Liver (tissue), 9 donors: Measurements from ENCODE around the gene AGPAT1. TPM values are rescaled to one million over a fixed set of nuclear protein-coding genes. Genes with fewer than 3 reads are reported as not detected.

Experiments used
- DNase-seq: peaks from one replicate; pipeline ENCODE4 v3.0.0-alpha.2; 2017; ENCODE audit warnings: low spot score
- H3K27ac ChIP-seq, 2 donors: one replicate each; pipeline ENCODE4 v1.7.0; 2013; ENCODE audit warnings: inconsistent platforms in 2 of 2, low read length in 2 of 2, control low read depth in 1 of 2, low read depth in 1 of 2, mild to moderate bottlenecking in 1 of 2
- H3K27me3 ChIP-seq, 4 donors: one replicate each; pipeline versions ENCODE4 v1.6.1 to v1.7.0; 2013; ENCODE audit warnings: low read length in 3 of 4, inconsistent platforms in 1 of 4, mild to moderate bottlenecking in 1 of 4, moderate library complexity in 1 of 4; ENCODE audit not compliant: control insufficient read depth in 4 of 4, insufficient read depth in 4 of 4
- H3K36me3 ChIP-seq, 4 donors: one replicate each; pipeline versions ENCODE4 v1.6.1 to v1.7.0; 2013; ENCODE audit warnings: low read length in 3 of 4, mild to moderate bottlenecking in 3 of 4, low read depth in 1 of 4, moderate library complexity in 1 of 4; ENCODE audit not compliant: control insufficient read depth in 4 of 4, insufficient read depth in 3 of 4
- H3K4me1 ChIP-seq, 4 donors: one replicate each; pipeline versions ENCODE4 v1.6.1 to v1.7.0; 2013; ENCODE audit warnings: low read length in 3 of 4, mild to moderate bottlenecking in 3 of 4, moderate library complexity in 1 of 4; ENCODE audit not compliant: control insufficient read depth in 4 of 4, insufficient read depth in 4 of 4
- H3K4me3 ChIP-seq, 3 donors: one replicate each; pipeline versions ENCODE4 v1.6.1 to v1.7.0; 2013; ENCODE audit warnings: low read length in 3 of 3, control low read depth in 1 of 3, low read depth in 1 of 3, mild to moderate bottlenecking in 1 of 3
- H3K9ac ChIP-seq, 2 donors: one replicate each; pipeline ENCODE4 v1.7.0; 2013; ENCODE audit warnings: low read length in 2 of 2, mild to moderate bottlenecking in 2 of 2, moderate library complexity in 2 of 2, control low read depth in 1 of 2, low read depth in 1 of 2
- H3K9me3 ChIP-seq, 4 donors: one replicate each; pipeline versions ENCODE4 v1.6.1 to v1.7.0; 2013; ENCODE audit warnings: low read length in 3 of 4; ENCODE audit not compliant: control insufficient read depth in 4 of 4
- ATF3 ChIP-seq: IDR thresholded peaks from 2 replicates; pipeline ENCODE4 v1.6.1; 2016; ENCODE audit warnings: antibody characterized with exemption
- CTCF ChIP-seq: fragments of 150-350 bp; IDR thresholded peaks from 2 replicates; pipeline ENCODE4 v1.5.1; 2017; ENCODE audit warnings: improper control_type of control experiment, low read depth, low read length; ENCODE audit not compliant: missing input control
- EGR1 ChIP-seq, 2 donors: IDR thresholded peaks; 2 replicates each; pipeline ENCODE4 v1.6.1; 2016 to 2018; ENCODE audit warnings: antibody characterized with exemption in 2 of 2, low read depth in 2 of 2
- FOXA1 ChIP-seq: IDR thresholded peaks from 2 replicates; pipeline ENCODE4 v1.6.1; 2016; ENCODE audit warnings: antibody characterized with exemption
- FOXA2 ChIP-seq: IDR thresholded peaks from 2 replicates; pipeline ENCODE4 v1.6.1; 2016; ENCODE audit warnings: antibody characterized with exemption
- GABPA ChIP-seq, 2 donors: IDR thresholded peaks in 1 of 2; conservative IDR thresholded peaks in 1 of 2; 2 replicates each; pipeline ENCODE4 v1.6.1; 2016; ENCODE audit warnings: antibody characterized with exemption in 2 of 2, mild to moderate bottlenecking in 1 of 2, moderate library complexity in 1 of 2
- HNF4A ChIP-seq, 2 donors: conservative IDR thresholded peaks; 2 replicates each; pipeline ENCODE4 v1.6.1; 2016; ENCODE audit warnings: antibody characterized with exemption in 2 of 2, mild to moderate bottlenecking in 2 of 2
- HNF4G ChIP-seq: IDR thresholded peaks from 2 replicates; pipeline ENCODE4 v1.6.1; 2016; ENCODE audit warnings: antibody characterized with exemption
- JUND ChIP-seq, 2 donors: IDR thresholded peaks; 2 replicates each; pipeline ENCODE4 v1.6.1; 2016; ENCODE audit warnings: antibody characterized with exemption in 2 of 2
- NR2F2 ChIP-seq: IDR thresholded peaks from 2 replicates; pipeline ENCODE4 v1.6.1; 2016; ENCODE audit warnings: antibody characterized with exemption
- RAD21 ChIP-seq, 2 donors: IDR thresholded peaks; 2 replicates each; pipeline ENCODE4 v1.6.1; 2016; ENCODE audit warnings: antibody characterized with exemption in 2 of 2, mild to moderate bottlenecking in 2 of 2
- REST ChIP-seq: IDR thresholded peaks from 2 replicates; pipeline ENCODE4 v1.6.1; 2016; ENCODE audit warnings: antibody characterized with exemption, mild to moderate bottlenecking
- RXRA ChIP-seq, 2 donors: IDR thresholded peaks; 2 replicates each; pipeline ENCODE4 v1.6.1; 2017 to 2018; ENCODE audit warnings: antibody characterized with exemption in 2 of 2, mild to moderate bottlenecking in 1 of 2
- SP1 ChIP-seq: IDR thresholded peaks from 2 replicates; pipeline ENCODE4 v1.6.1; 2018; ENCODE audit warnings: antibody characterized with exemption, mild to moderate bottlenecking
- TAF1 ChIP-seq: conservative IDR thresholded peaks from 2 replicates; pipeline ENCODE4 v1.6.1; 2016; ENCODE audit warnings: antibody characterized with exemption, mild to moderate bottlenecking
- YY1 ChIP-seq: IDR thresholded peaks from 2 replicates; pipeline ENCODE4 v1.6.1; 2016; ENCODE audit warnings: antibody characterized with exemption, mild to moderate bottlenecking
- ZBTB33 ChIP-seq: IDR thresholded peaks from 2 replicates; pipeline ENCODE4 v1.6.1; 2016; ENCODE audit warnings: antibody characterized with exemption
- WGBS: extraction: QIAGEN DNeasy Blood & Tissue Kit; methylation state at CpG from one replicate; pipeline ENCODE4 v1.1.7; 2013; 5-methylcytosine and 5-hydroxymethylcytosine counted together
- polyA plus RNA-seq, 2 donors: library from polyadenylated mRNA; stranded (reverse) in 1 of 2; unstranded in 1 of 2; fragments of 200-250 nt in 1 of 2; fragments of >200 nt in 1 of 2; fragmentation: Nextera tagmentation in 1 of 2; extraction: Ambion mirVana in 1 of 2; gene quantifications; one replicate each; pipeline versions ENCODE4 v1.2.1 to v1.2.3, GENCODE V29; 2013 to 2015
- total RNA-seq, 2 donors: library from RNA; depleted of rRNA; stranded (reverse); fragments of >200 nt; gene quantifications; one replicate each; pipeline ENCODE4 v1.2.3, GENCODE V29; 2014
- TF ChIP-seq, protein P1 (sequence below): IDR thresholded peaks from 2 replicates; pipeline ENCODE4 v1.6.1; 2016; ENCODE audit warnings: antibody characterized with exemption
- donor health status: healthy.
- donor health status: healthy.
- donor health status: healthy.
- donor health status: healthy.
- donor health status: healthy.

AGPAT1 gene
- total and polyA plus RNA-seq, 4 donors: 10.4 to 45.1 (median 17.5) TPM

DNA sequence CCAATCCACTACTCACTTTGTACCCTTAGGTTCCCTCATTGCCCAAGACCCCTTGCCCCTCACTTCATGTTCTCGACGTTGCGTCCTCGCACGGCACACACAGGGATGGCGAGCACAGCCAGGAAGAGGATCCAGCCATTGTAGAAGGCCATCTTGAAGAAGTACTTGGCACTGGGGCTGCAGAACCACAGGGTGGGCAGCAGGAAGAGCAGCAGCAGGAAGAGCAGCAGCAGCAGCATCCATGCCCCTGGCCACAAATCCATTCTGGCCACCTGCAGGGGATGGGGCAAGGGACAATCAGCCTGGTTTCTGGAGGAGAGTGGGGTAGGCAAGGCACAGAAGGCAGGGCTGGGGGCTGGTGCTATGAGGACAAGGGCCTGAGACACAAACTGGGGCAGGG is 4.7 kb downstream of the AGPAT1 start:
- WGBS: 96% methylated on average over 6 of the region's 6 CpGs
- Histone ChIP-seq H3K9me3 (no peaks in the 10 kb centered on the region), H3K4me1 (peaks cover 0 to 22% (median 16%) of the 10 kb centered on the region in 4 donors), H3K27me3 (no peaks in the 10 kb centered on the region), H3K27ac (no peak overlapping the region), H3K4me3 (no peak overlapping the region), H3K36me3 (peaks cover 5 to 29% (median 11%) of the 10 kb centered on the region in 4 donors), H3K9ac (no peak overlapping the region)
- TF ChIP-seq HNF4G (no peak), GABPA (IDR thresholded peaks at IDR 0.05 in 1 of 2, conservative IDR thresholded peaks at IDR 0.05 in 1 of 2) (no peak), YY1 (no peak), REST (no peak), RAD21 (IDR thresholded peaks at IDR 0.05) (no peak), HNF4A (conservative IDR thresholded peaks at IDR 0.05) (no peak), RXRA (IDR thresholded peaks at IDR 0.05) (no peak), JUND (IDR thresholded peaks at IDR 0.05) (no peak), SP1 (no peak), ZBTB33 (no peak), FOXA2 (no peak), EGR1 (IDR thresholded peaks at IDR 0.05; ENCODE audit: low read depth in 2 of 2) (no peak), TAF1 (no peak), ATF3 (no peak), CTCF (no peak), NR2F2 (no peak), FOXA1 (no peak)
- TF ChIP-seq, protein P1, sequence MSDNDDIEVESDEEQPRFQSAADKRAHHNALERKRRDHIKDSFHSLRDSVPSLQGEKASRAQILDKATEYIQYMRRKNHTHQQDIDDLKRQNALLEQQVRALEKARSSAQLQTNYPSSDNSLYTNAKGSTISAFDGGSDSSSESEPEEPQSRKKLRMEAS: no peak
- DNase-seq: no peak
